Smooth muscle cell of trachea (primary cell): ENCODE results near the gene PLGLB1. TPM values are rescaled to one million over a fixed set of nuclear protein-coding genes. Genes with fewer than 3 reads are reported as not detected.

ENCODE experiments used
- total RNA-seq: library from RNA; depleted of rRNA; stranded (reverse); fragments of >200 nt; gene quantifications from 2 replicates; pipeline ENCODE4 v1.2.1, GENCODE V29; 2014

The PLGLB1 gene
- total RNA-seq, result 1.5 and 2.0 TPM in 2 replicates

GRCh38 chr2:87021744-87022143, at the start of gene PLGLB1:
TSS of gene PLGLB1 (minus strand) at chr2:87021844. CDS start at chr2:87021783, 61 bp downstream.

Other genes with a start within 250 kb of the PLGLB1 start
- not detected in 2 replicates for gene CD8A, start 230.9 kb downstream of the PLGLB1 start, total RNA-seq
- not detected in 2 replicates for gene CD8B, start 160.0 kb downstream of the PLGLB1 start, total RNA-seq
- 1.2 and 1.7 TPM in 2 replicates for gene RGPD1, start 79.7 kb downstream of the PLGLB1 start, total RNA-seq